HepG2 (cell line): Measurements from ENCODE around the gene SPEM2. TPM values are rescaled to one million over a fixed set of nuclear protein-coding genes. Genes with fewer than 3 reads are reported as not detected.

Experiments
- EHMT2 ChIP-seq: fragments of 200-600 bp; sonication (generic); IDR thresholded peaks from 2 replicates; pipeline ENCODE4 v1.7.0; 2017; ENCODE audit warnings: antibody characterized with exemption, low read depth, low read length, borderline replicate concordance
- FOXA3 ChIP-seq: IDR thresholded peaks from 2 replicates; pipeline ENCODE4 v1.6.1; 2016; ENCODE audit warnings: missing genetic modification reagents, missing compliant biosample characterization
- JARID2 ChIP-seq: sonication (generic); formaldehyde crosslinking; IDR thresholded peaks from 2 replicates; pipeline ENCODE4 v1.8.1; 2023; ENCODE audit warnings: missing genetic modification reagents, inconsistent platforms; ENCODE audit not compliant: insufficient replicate concordance
- NCOA2 ChIP-seq: sonication (generic); formaldehyde crosslinking; IDR thresholded peaks from 2 replicates; pipeline ENCODE4 v1.8.0; 2022; ENCODE audit warnings: inconsistent platforms
- NR2C2 ChIP-seq: sonication (generic); formaldehyde crosslinking; IDR thresholded peaks from 2 replicates; pipeline ENCODE4 v1.4.0; 2020; ENCODE audit warnings: missing genetic modification reagents, mild to moderate bottlenecking, moderate library complexity, borderline replicate concordance
- SP1 ChIP-seq, 2 experiments: fragments of 450-650 bp in 1 of 2; sonication (generic) in 1 of 2; formaldehyde crosslinking in 1 of 2; IDR thresholded peaks; 2 replicates each; pipeline versions ENCODE4 v1.4.0 to v1.6.1; 2016 to 2020; ENCODE audit warnings: missing genetic modification reagents in 1 of 2
- SRF ChIP-seq: IDR thresholded peaks from 2 replicates; pipeline ENCODE4 v1.6.1; 2011; ENCODE audit warnings: mild to moderate bottlenecking, low read depth, low read length, moderate library complexity
- SRY ChIP-seq: sonication (generic); formaldehyde crosslinking; IDR thresholded peaks from 2 replicates; pipeline ENCODE4 v1.8.0; 2022; ENCODE audit warnings: mild to moderate bottlenecking, missing genetic modification reagents
- SSRP1 ChIP-seq: IDR thresholded peaks from 2 replicates; pipeline ENCODE4 v1.6.1; 2016; ENCODE audit warnings: control low read depth
- TFDP2 ChIP-seq: sonication (generic); formaldehyde crosslinking; IDR thresholded peaks from 2 replicates; pipeline ENCODE4 v1.4.0; 2020; ENCODE audit warnings: missing genetic modification reagents
- ZNF460 ChIP-seq: sonication (generic); formaldehyde crosslinking; IDR thresholded peaks from 2 replicates; pipeline ENCODE4 v1.5.1; 2020; ENCODE audit warnings: missing genetic modification reagents, mild to moderate bottlenecking, borderline replicate concordance
- ZNF598 ChIP-seq: sonication (generic); formaldehyde crosslinking; IDR thresholded peaks from 2 replicates; pipeline ENCODE4 v1.5.1; 2020; ENCODE audit warnings: mild to moderate bottlenecking, missing genetic modification reagents, borderline replicate concordance
- ZNF609 ChIP-seq: sonication (generic); formaldehyde crosslinking; IDR thresholded peaks from 2 replicates; pipeline ENCODE4 v1.4.0; 2020; ENCODE audit warnings: mild to moderate bottlenecking, missing genetic modification reagents, borderline replicate concordance
- ZNF776 ChIP-seq: sonication (generic); formaldehyde crosslinking; IDR thresholded peaks from 2 replicates; pipeline ENCODE4 v1.4.0; 2020; ENCODE audit warnings: mild to moderate bottlenecking, missing genetic modification reagents
- ZSCAN25 ChIP-seq: sonication (generic); formaldehyde crosslinking; IDR thresholded peaks from 2 replicates; pipeline ENCODE4 v1.8.0; 2022; ENCODE audit warnings: mild to moderate bottlenecking, missing genetic modification reagents
- ZUFSP ChIP-seq: sonication (generic); formaldehyde crosslinking; IDR thresholded peaks from 2 replicates; pipeline ENCODE4 v1.9.0; 2021; ENCODE audit warnings: missing genetic modification reagents, mild to moderate bottlenecking, borderline replicate concordance
- polyA plus RNA-seq, 8 experiments: library from polyadenylated mRNA; depleted of rRNA in 3 of 8; stranded (reverse) in 7 of 8; unstranded in 1 of 8; fragments of >200 nt; fragmentation: Illumina TruSeq in 4 of 8; extraction: Trizol in 4 of 8; gene quantifications; 2 replicates each; pipeline versions ENCODE4 v1.2.1 to v1.2.3, GENCODE V29; 2011 to 2016; ENCODE audit warnings: low read depth in 4 of 8, missing spikeins in 1 of 8, mixed read lengths in 1 of 8; ENCODE audit not compliant: insufficient read depth in 1 of 8
- total RNA-seq, 5 experiments: library from RNA; depleted of rRNA; stranded (reverse); fragments of >200 nt; fragmentation: Illumina TruSeq; extraction: Trizol; gene quantifications; 2 replicates each; pipeline ENCODE4 v1.2.3, GENCODE V29; 2016; ENCODE audit warnings: low read depth in 1 of 5
- TF ChIP-seq, protein P1 (sequence below): sonication (generic); formaldehyde crosslinking; IDR thresholded peaks from 2 replicates; pipeline ENCODE4 v1.4.0; 2020; ENCODE audit warnings: missing genetic modification reagents

SPEM2 gene
- total and polyA plus RNA-seq, 2 of the 13 experiments (the other 11 are each of a cell fraction or from before 2014, with no cell fraction given): not detected

GRCh38 chr17:7403977-7404736, 21.3 kb upstream of the SPEM2 start, which contains the start of gene TMEM256 (continued):
- no peak for TF ChIP-seq ZUFSP (CRISPR knock-in tag)
- no peak for TF ChIP-seq NCOA2
- 0 out of 2 replicates have a peak, but pooled peaks have one; percentile 15 for TF ChIP-seq ZNF609 (CRISPR knock-in tag)
- 0 out of 2 replicates have a peak, but pooled peaks have one; percentile 32 for TF ChIP-seq ZNF776 (CRISPR knock-in tag)
- TF ChIP-seq, protein P1, sequence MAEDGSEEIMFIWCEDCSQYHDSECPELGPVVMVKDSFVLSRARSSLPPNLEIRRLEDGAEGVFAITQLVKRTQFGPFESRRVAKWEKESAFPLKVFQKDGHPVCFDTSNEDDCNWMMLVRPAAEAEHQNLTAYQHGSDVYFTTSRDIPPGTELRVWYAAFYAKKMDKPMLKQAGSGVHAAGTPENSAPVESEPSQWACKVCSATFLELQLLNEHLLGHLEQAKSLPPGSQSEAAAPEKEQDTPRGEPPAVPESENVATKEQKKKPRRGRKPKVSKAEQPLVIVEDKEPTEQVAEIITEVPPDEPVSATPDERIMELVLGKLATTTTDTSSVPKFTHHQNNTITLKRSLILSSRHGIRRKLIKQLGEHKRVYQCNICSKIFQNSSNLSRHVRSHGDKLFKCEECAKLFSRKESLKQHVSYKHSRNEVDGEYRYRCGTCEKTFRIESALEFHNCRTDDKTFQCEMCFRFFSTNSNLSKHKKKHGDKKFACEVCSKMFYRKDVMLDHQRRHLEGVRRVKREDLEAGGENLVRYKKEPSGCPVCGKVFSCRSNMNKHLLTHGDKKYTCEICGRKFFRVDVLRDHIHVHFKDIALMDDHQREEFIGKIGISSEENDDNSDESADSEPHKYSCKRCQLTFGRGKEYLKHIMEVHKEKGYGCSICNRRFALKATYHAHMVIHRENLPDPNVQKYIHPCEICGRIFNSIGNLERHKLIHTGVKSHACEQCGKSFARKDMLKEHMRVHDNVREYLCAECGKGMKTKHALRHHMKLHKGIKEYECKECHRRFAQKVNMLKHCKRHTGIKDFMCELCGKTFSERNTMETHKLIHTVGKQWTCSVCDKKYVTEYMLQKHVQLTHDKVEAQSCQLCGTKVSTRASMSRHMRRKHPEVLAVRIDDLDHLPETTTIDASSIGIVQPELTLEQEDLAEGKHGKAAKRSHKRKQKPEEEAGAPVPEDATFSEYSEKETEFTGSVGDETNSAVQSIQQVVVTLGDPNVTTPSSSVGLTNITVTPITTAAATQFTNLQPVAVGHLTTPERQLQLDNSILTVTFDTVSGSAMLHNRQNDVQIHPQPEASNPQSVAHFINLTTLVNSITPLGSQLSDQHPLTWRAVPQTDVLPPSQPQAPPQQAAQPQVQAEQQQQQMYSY (CRISPR knock-in tag): peak; percentile 38; the same call in 1 of the 2 replicates
- TF ChIP-seq ZNF460 (CRISPR knock-in tag): no peak
- no peak for TF ChIP-seq JARID2 (CRISPR knock-in tag)
- TF ChIP-seq SRY (CRISPR knock-in tag): no peak
- peak; percentile 58; the same call in 1 of the 2 replicates for TF ChIP-seq ZNF598 (CRISPR knock-in tag)
- no peak for TF ChIP-seq SSRP1 (CRISPR knock-in tag)
- TF ChIP-seq SP1 (IDR thresholded peaks at IDR 0.05): no peak
- TF ChIP-seq SP1 (CRISPR knock-in tag; IDR thresholded peaks at IDR 0.05): peak; percentile 70
- TF ChIP-seq ZSCAN25: no peak
- peak; percentile 71 for TF ChIP-seq TFDP2 (CRISPR knock-in tag)
- peak; percentile 16; the same call in 1 of the 2 replicates for TF ChIP-seq NR2C2 (CRISPR knock-in tag)
- peak; percentile 17; the same call in 1 of the 2 replicates for TF ChIP-seq SRF
- TF ChIP-seq EHMT2: no peak; the same call in 1 of the 2 replicates
- TF ChIP-seq FOXA3 (CRISPR knock-in tag): peak; percentile 35; the same call in 1 of the 2 replicates
